K562 (cell line): Measurements from ENCODE around the gene GAL3ST1. TPM values are rescaled to one million over a fixed set of nuclear protein-coding genes. Genes with fewer than 3 reads are reported as not detected.
A peak's percentile ranks its signal among the peaks of the same experiment; 100 is the strongest.

Source experiments
- ATAC-seq: fragments of 200-7000 bp; cut with Tn5 transposase; 3 replicates; pipeline ENCODE4 v1.9.1; 2020; ENCODE audit warnings: moderate library complexity
- BruUV-seq: library from RNA; stranded (reverse); fragments of 400-500 nt; replicated peaks from 2 replicates; lab custom pipeline; 2021; lab: Mats Ljungman, UMichigan
- CTCF ChIA-PET: fragments of 300-600 bp; formaldehyde crosslinking; extraction: SDS; loops from one replicate; lab custom pipeline; 2021; ENCODE audit warnings: low intra/inter-chr PET ratio; lab: Yijun Ruan, JAX
- POLR2A ChIA-PET: fragments of 300-600, 350-650 bp; sonication (Branson Sonifier 250); formaldehyde crosslinking; extraction: SDS; loops from one replicate; lab custom pipeline; 2021; ENCODE audit warnings: antibody characterized with exemption, inconsistent platforms; lab: Yijun Ruan, JAX
- DNase-seq, 4 experiments: peaks; one replicate each; pipeline versions ENCODE4 v3.0.0 to v3.0.0-alpha.2; 2011 to 2018; ENCODE audit warnings: low spot score in 3 of 4, mixed read lengths in 3 of 4; ENCODE audit errors: extremely low read depth in 1 of 4
- FAIRE-seq: peaks from 2 replicates; lab custom pipeline; 2011; peaks lifted over from hg19 to GRCh38; lab: Jason Lieb, UNC
- H2AFZ ChIP-seq: 2 replicates; pipeline ENCODE4 v1.6.0; 2011; ENCODE audit warnings: low read depth, low read length, control low read depth, inconsistent platforms
- H3K27ac ChIP-seq: fragments of 200-600 bp; 3 replicates; pipeline ENCODE4 v1.8.0; 2011; ENCODE audit warnings: low read depth, mild to moderate bottlenecking, control low read depth, inconsistent platforms, low read length, moderate library complexity, mixed read lengths; ENCODE audit errors: extremely low read depth
- H3K27me3 ChIP-seq, 2 experiments: fragments of 300-600 bp in 1 of 2; 2 replicates in 1 of 2; 3 replicates in 1 of 2; pipeline versions ENCODE4 v1.6.0 to v1.8.0; 2011; ENCODE audit warnings: inconsistent platforms in 2 of 2, low read length in 2 of 2, mild to moderate bottlenecking in 1 of 2, mixed read lengths in 1 of 2, moderate library complexity in 1 of 2; ENCODE audit not compliant: control insufficient read depth in 2 of 2, insufficient read depth in 2 of 2
- H3K36me3 ChIP-seq: fragments of 300-600 bp; 3 replicates; pipeline ENCODE4 v1.8.0; 2011; ENCODE audit warnings: mild to moderate bottlenecking, low read length, inconsistent platforms; ENCODE audit not compliant: control insufficient read depth, insufficient read depth
- H3K4me1 ChIP-seq, 2 experiments: fragments of 200-600 bp in 1 of 2; replicated peaks in 1 of 2; 2 replicates in 1 of 2; 3 replicates in 1 of 2; pipeline versions ENCODE4 v1.5.1 to v1.8.0; 2011; ENCODE audit warnings: inconsistent platforms in 2 of 2, low read length in 2 of 2, mild to moderate bottlenecking in 1 of 2, mixed read lengths in 1 of 2, moderate library complexity in 1 of 2; ENCODE audit not compliant: control insufficient read depth in 2 of 2, insufficient read depth in 2 of 2
- H3K4me2 ChIP-seq: 2 replicates; pipeline ENCODE4 v1.6.1; 2011; ENCODE audit warnings: low read length, control low read depth, inconsistent platforms, mixed read lengths; ENCODE audit not compliant: insufficient read depth
- H3K4me3 ChIP-seq: fragments of 200-600 bp; sonication (generic), shearing (Covaris generic); 2 replicates; pipeline ENCODE4 v1.5.1; 2016; ENCODE audit warnings: control low read depth, inconsistent platforms
- H3K79me2 ChIP-seq: fragments of 200-600 bp; 3 replicates; pipeline ENCODE4 v1.8.0; 2011; ENCODE audit warnings: low read length, inconsistent platforms; ENCODE audit not compliant: control insufficient read depth, insufficient read depth
- H3K9ac ChIP-seq, 2 experiments: 2 replicates each; pipeline versions ENCODE4 v1.6.0 to v1.6.1; 2011; ENCODE audit warnings: low read depth in 2 of 2, low read length in 2 of 2, control low read depth in 1 of 2, inconsistent platforms in 1 of 2, mild to moderate bottlenecking in 1 of 2, mixed read lengths in 1 of 2; ENCODE audit not compliant: insufficient read depth in 1 of 2
- H3K9me1 ChIP-seq: one replicate; pipeline ENCODE4 v1.6.0; 2011; ENCODE audit warnings: inconsistent platforms, mild to moderate bottlenecking, low read length, moderate library complexity; ENCODE audit not compliant: control insufficient read depth, insufficient read depth
- H3K9me3 ChIP-seq: replicated peaks from 2 replicates; pipeline ENCODE4 v1.5.1; 2011; ENCODE audit warnings: low read depth, low read length, inconsistent platforms; ENCODE audit not compliant: control insufficient read depth, insufficient read depth
- H4K20me1 ChIP-seq: replicated peaks from 2 replicates; pipeline ENCODE4 v1.6.1; 2011; ENCODE audit warnings: low read length, inconsistent platforms, mixed read lengths; ENCODE audit not compliant: control insufficient read depth, insufficient read depth
- CC2D1A ChIP-seq: fragments of 450-650 bp; IDR thresholded peaks from 2 replicates; pipeline ENCODE4 v1.6.1; 2017; ENCODE audit warnings: mild to moderate bottlenecking
- CTCF ChIP-seq, 3 experiments: IDR thresholded peaks in 2 of 3; conservative IDR thresholded peaks in 1 of 3; 2 replicates each; pipeline ENCODE4 v1.5.1; 2011 to 2012; ENCODE audit warnings: low read length in 3 of 3, mild to moderate bottlenecking in 3 of 3, control low read depth in 2 of 3, improper control_type of control experiment in 1 of 3, inconsistent platforms in 1 of 3, low read depth in 1 of 3, mixed read lengths in 1 of 3, moderate library complexity in 1 of 3; ENCODE audit not compliant: insufficient read depth in 2 of 3
- DMBX1 ChIP-seq: fragments of 250-450 bp; sonication (Bioruptor Pico); IDR thresholded peaks from 2 replicates; pipeline ENCODE4 v1.8.0; 2022; ENCODE audit warnings: inconsistent platforms, mild to moderate bottlenecking, moderate library complexity, borderline replicate concordance
- HINFP ChIP-seq: fragments of 450-650 bp; conservative IDR thresholded peaks from 2 replicates; pipeline ENCODE4 v1.6.1; 2016; ENCODE audit warnings: missing genetic modification characterization, low read depth, mild to moderate bottlenecking, control low read depth, missing compliant biosample characterization
- TGIF2 ChIP-seq: sonication (generic); formaldehyde crosslinking; IDR thresholded peaks from 2 replicates; pipeline ENCODE4 v1.8.1; 2022; ENCODE audit warnings: mild to moderate bottlenecking, missing genetic modification reagents, moderate library complexity
- ZBTB5 ChIP-seq: fragments of 450-650 bp; IDR thresholded peaks from 2 replicates; pipeline ENCODE4 v1.6.1; 2017; ENCODE audit warnings: antibody characterized with exemption
- ZFP36 ChIP-seq: fragments of 150-350 bp; IDR thresholded peaks from 2 replicates; pipeline ENCODE4 v1.6.1; 2018; ENCODE audit warnings: low read length, low read depth; ENCODE audit not compliant: partially characterized antibody
- WGBS: fragments of 100-300 bp; shearing (Covaris generic); methylation state at CpG from one replicate; pipeline ENCODE4 v1.1.6; 2016; ENCODE audit warnings: low coverage, mixed read lengths; ENCODE audit not compliant: insufficient coverage; ENCODE audit errors: missing lambda C conversion rate; 5-methylcytosine and 5-hydroxymethylcytosine counted together
- in situ Hi-C: fragments of 300-500 bp; cut with MboI; formaldehyde crosslinking; loops from 4 replicates; pipeline ENCODE4 v1.15.0; 2018; ENCODE audit warnings: inconsistent platforms, mixed read lengths
- intact Hi-C: fragments of 100-400 bp; cut with micrococcal nuclease; formaldehyde crosslinking; loops from 2 replicates; pipeline ENCODE4 v1.14.2; 2022
- polyA plus RNA-seq, 8 experiments: library from polyadenylated mRNA; depleted of rRNA in 4 of 8; stranded (reverse) in 5 of 8; unstranded in 3 of 8; fragments of >200 nt; fragmentation: Nextera tagmentation in 2 of 8; fragmentation: Illumina TruSeq in 1 of 8; extraction: Ambion mirVana in 2 of 8; extraction: Trizol in 1 of 8; gene quantifications; 2 replicates each; pipeline versions ENCODE4 v1.2.1 to v1.2.3, GENCODE V29; 2011 to 2014; ENCODE audit warnings: inconsistent platforms in 1 of 8, missing spikeins in 1 of 8
- total RNA-seq, 7 experiments: library from RNA; depleted of rRNA in 6 of 7; stranded (reverse); fragments of >200 nt in 6 of 7; fragmentation: Illumina TruSeq in 2 of 7; extraction: Trizol in 2 of 7; gene quantifications; 2 replicates each; pipeline versions ENCODE4 v1.2.1 to v1.2.3, GENCODE V29; 2011 to 2021; ENCODE audit warnings: low replicate concordance in 1 of 7

The GAL3ST1 gene
- total and polyA plus RNA-seq, 9 of the 15 experiments (the other 6 are each of a cell fraction or from before 2014, with no cell fraction given) = 0.03 to 1.9 (median 0.33) TPM; not detected in 1

DNA sequence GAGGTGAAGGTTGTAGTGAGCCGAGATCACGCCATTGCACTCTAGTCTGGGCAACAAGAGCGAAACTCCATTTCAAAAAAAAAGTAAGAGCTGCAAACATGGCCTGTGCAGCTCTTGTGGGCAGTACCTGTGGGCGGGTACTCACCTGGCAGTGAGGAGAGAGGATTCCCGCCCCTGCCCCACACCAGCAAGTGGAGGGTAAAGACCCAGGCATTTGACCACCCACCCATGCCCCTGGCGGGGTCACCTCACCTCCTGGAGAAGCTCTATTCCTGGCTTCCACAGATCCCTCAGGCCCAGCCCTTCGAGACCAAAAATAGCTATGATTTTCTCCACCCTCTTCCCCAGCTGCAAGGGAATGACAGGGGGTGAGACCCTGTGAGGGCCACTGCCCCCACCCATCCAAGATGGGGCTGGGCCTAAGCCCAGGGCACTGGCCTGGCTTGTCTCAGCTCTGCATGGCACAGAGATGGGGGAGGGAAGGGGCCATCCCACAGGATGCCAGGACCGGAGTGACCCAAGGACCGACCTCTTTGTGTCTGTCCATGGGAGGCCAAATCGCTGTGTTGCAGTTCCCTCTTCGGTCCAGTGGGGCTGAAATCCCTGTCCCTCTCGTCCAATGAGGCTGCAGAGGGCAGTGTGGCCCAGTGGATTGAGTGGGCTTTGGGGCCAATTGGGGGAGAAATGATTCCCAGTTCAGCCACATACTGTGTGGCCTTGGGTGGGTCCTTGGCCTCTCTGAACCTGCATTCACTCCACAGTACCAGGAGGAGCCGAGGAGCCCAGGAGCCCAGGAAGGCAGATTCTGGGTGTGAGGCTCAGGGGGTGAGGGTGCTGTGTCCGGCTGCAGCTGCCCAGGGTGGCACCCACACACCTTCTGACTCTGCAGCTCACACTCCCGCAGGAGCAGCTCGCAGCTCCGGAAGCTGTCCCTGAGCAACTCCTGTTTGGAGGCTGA is 42.5 kb downstream of the GAL3ST1 start:
- no peak overlapping the region for H3K4me2 ChIP-seq
- FAIRE-seq (no peak), DNase-seq (peak in 2 of 4 experiments; percentile 38 to 49), ATAC-seq (no peak)
- CTCF ChIA-PET = no interaction called here
- H3K9ac ChIP-seq = no peak overlapping the region
- no peaks in the 10 kb centered on the region for H3K27me3 ChIP-seq
- H3K79me2 ChIP-seq = no peaks in the 10 kb centered on the region
- H3K27ac ChIP-seq = no peak overlapping the region
- no peak overlapping the region for H2AFZ ChIP-seq
- 66% methylated on average over 12 of the region's 17 CpGs for WGBS
- TF ChIP-seq CTCF (IDR thresholded peaks at IDR 0.05 in 2 of 3, conservative IDR thresholded peaks at IDR 0.05 in 1 of 3; ENCODE audit: insufficient read depth in 2 of 3, low read depth in 1 of 3, low read length in 3 of 3) = peak in 2 of 3 experiments; percentile 28 to 57; a peak in 3 of 6 replicates
- TF ChIP-seq TGIF2 = no peak
- peak; percentile 26 for TF ChIP-seq ZFP36
- TF ChIP-seq HINFP (tag) = peak; percentile 82; the same call in 1 of the 2 replicates
- TF ChIP-seq ZBTB5 = peak; percentile 85
- no peak for TF ChIP-seq DMBX1 (CRISPR knock-in tag)
- TF ChIP-seq CC2D1A = peak; percentile 70; the same call in 1 of the 2 replicates
- TF ChIP-seq, all 486 proteins: peak for 5
- intact Hi-C loops (no loop called here), in situ Hi-C loops (no loop called here)
- POLR2A ChIA-PET = interaction anchor here (1.0 kb wide), 1 partner anchor 11 kb away, joined by 3 read pairs; no protein-coding TSS in a partner anchor
- Histone ChIP-seq H3K4me1 (no peaks in the 10 kb centered on the region; a peak in 1 of 5 replicates), H3K9me1 (no peaks in the 10 kb centered on the region), H4K20me1 (no peaks in the 10 kb centered on the region), H3K4me3 (no peak overlapping the region), H3K9me3 (no peaks in the 10 kb centered on the region), H3K36me3 (no peaks in the 10 kb centered on the region)
- no TSS peak for BruUV-seq
